Upper lobe of left lung (tissue), 6 donors: ENCODE data around the gene FCER2. TPM values are rescaled to one million over a fixed set of nuclear protein-coding genes. Genes with fewer than 3 reads are reported as not detected.
A peak's percentile ranks its signal among the peaks of the same experiment; 100 is the strongest.

Experiments used
- ATAC-seq, 2 donors: fragments of 200-7000 bp; cut with Tn5 transposase; one replicate each; pipeline ENCODE4 v1.9.1; 2022; ENCODE audit warnings: mild to moderate bottlenecking in 2 of 2, moderate library complexity in 2 of 2; ENCODE audit not compliant: low FRiP score in 2 of 2
- DNase-seq, 2 donors: peaks; one replicate each; pipeline ENCODE4 v3.0.0-alpha.2; 2019 to 2020
- H3K27ac ChIP-seq, 4 donors: fragments of 200-600 bp; sonication (generic); one replicate each; pipeline ENCODE4 v1.5.1; 2016 to 2019
- H3K27me3 ChIP-seq, 4 donors: fragments of 200-600 bp; sonication (generic); one replicate each; pipeline ENCODE4 v1.5.1; 2017 to 2019
- H3K36me3 ChIP-seq, 4 donors: fragments of 200-600 bp; sonication (generic); one replicate each; pipeline ENCODE4 v1.5.1; 2016 to 2019
- H3K4me1 ChIP-seq, 4 donors: fragments of 200-600 bp; sonication (generic); one replicate each; pipeline ENCODE4 v1.5.1; 2018 to 2019
- H3K4me3 ChIP-seq, 4 donors: fragments of 200-600 bp; sonication (generic); one replicate each; pipeline ENCODE4 v1.5.1; 2017 to 2019; ENCODE audit warnings: mild to moderate bottlenecking in 2 of 4, moderate library complexity in 1 of 4
- H3K9me3 ChIP-seq, 4 donors: fragments of 200-600 bp; sonication (generic); one replicate each; pipeline ENCODE4 v1.5.1; 2018 to 2019
- CTCF ChIP-seq, 6 experiments: fragments of 450-650 bp in 4 of 6; fragments of 200-600 bp in 2 of 6; sonication (generic) in 2 of 6; IDR thresholded peaks; one replicate each; pipeline ENCODE4 v1.5.1; 2016 to 2019; ENCODE audit warnings: antibody characterized with exemption in 6 of 6
- EP300 ChIP-seq, 4 donors: sonication (generic); formaldehyde crosslinking; IDR thresholded peaks; one replicate each; pipeline ENCODE4 v1.5.1; 2017; ENCODE audit warnings: antibody characterized with exemption in 4 of 4, control low read depth in 2 of 4
- POLR2A ChIP-seq, 4 donors: fragments of 450-650 bp; IDR thresholded peaks; one replicate each; pipeline ENCODE4 v1.5.1; 2016 to 2017; ENCODE audit warnings: antibody characterized with exemption in 4 of 4, mild to moderate bottlenecking in 2 of 4
- POLR2AphosphoS5 ChIP-seq, 2 donors: sonication (generic); formaldehyde crosslinking; IDR thresholded peaks; one replicate each; pipeline ENCODE4 v1.5.1; 2017; ENCODE audit warnings: antibody characterized with exemption in 2 of 2
- WGBS, 2 donors: methylation state at CpG; one replicate each; pipeline ENCODE4 v1.1.5; 2017 to 2018; 5-methylcytosine and 5-hydroxymethylcytosine counted together
- total RNA-seq, 6 donors: library from RNA; depleted of rRNA in 4 of 6; stranded (reverse); fragments of >200 nt in 4 of 6; gene quantifications; one replicate each; pipeline versions ENCODE4 v1.1.0 to v1.2.1, GENCODE V29; 2016 to 2021
- donor health status: DM: no; HTN: no; CAD: no; lungs with moderate emphysema.
- donor health status: DM: no; HTN: yes; CAD: no; lungs with severe emphysema.

Gene FCER2
- total RNA-seq, 6 donors from 2014 or later = 0.83 to 2.9 TPM; not detected in 4

- ATAC-seq (no peak), DNase-seq (no peak)
- 40 to 64% methylated on average over 2 of the region's 2 CpGs for WGBS, 2 donors
- Histone ChIP-seq H3K36me3 (peaks cover 0 to 15% (median 5%) of the 10 kb centered on the region in 4 donors), H3K4me1 (peaks cover 4 to 21% (median 11%) of the 10 kb centered on the region in 4 donors), H3K4me3 (no peak overlapping the region), H3K27ac (no peak overlapping the region), H3K27me3 (no peaks in the 10 kb centered on the region), H3K9me3 (no peaks in the 10 kb centered on the region)
- TF ChIP-seq POLR2AphosphoS5 (IDR thresholded peaks at IDR 0.05) (no peak), POLR2A (IDR thresholded peaks at IDR 0.05) (no peak), EP300 (IDR thresholded peaks at IDR 0.05) (no peak), CTCF (IDR thresholded peaks at IDR 0.05) (no peak)
These were observed 51.8 kb downstream of the FCER2 start for GRCh38 chr19:7650148-7650547.

GRCh38 chr19:7648265-7649014, 53.5 kb downstream of the FCER2 start:
- Histone ChIP-seq H3K36me3 (peaks cover 0 to 23% (median 10%) of the 10 kb centered on the region in 4 donors), H3K4me3 (no peak overlapping the region), H3K9me3 (no peaks in the 10 kb centered on the region), H3K27ac (no peak overlapping the region), H3K4me1 (peaks cover 4 to 22% (median 13%) of the 10 kb centered on the region in 4 donors), H3K27me3 (no peaks in the 10 kb centered on the region)
- TF ChIP-seq POLR2A (IDR thresholded peaks at IDR 0.05) (no peak), EP300 (IDR thresholded peaks at IDR 0.05) (no peak), POLR2AphosphoS5 (IDR thresholded peaks at IDR 0.05) (no peak), CTCF (IDR thresholded peaks at IDR 0.05) (no peak)
- DNase-seq (no peak), ATAC-seq (no peak)
- WGBS, 2 donors = 85 to 90% methylated on average over 15 of the region's 15 CpGs

- Histone ChIP-seq H3K9me3 (no peaks in the 10 kb centered on the region), H3K27me3 (no peaks in the 10 kb centered on the region), H3K27ac (no peak overlapping the region), H3K36me3 (peaks cover 0 to 31% (median 17%) of the 10 kb centered on the region in 4 donors), H3K4me1 (peaks cover 0 to 16% (median 6%) of the 10 kb centered on the region in 4 donors), H3K4me3 (no peak overlapping the region)
- WGBS, 2 donors = 95% methylated on average over 23 of the region's 26 CpGs; no CpG with 5 or more reads in 1 of the 2 donors
- no peak for ATAC-seq
- TF ChIP-seq POLR2AphosphoS5 (IDR thresholded peaks at IDR 0.05) = no peak
- TF ChIP-seq CTCF (IDR thresholded peaks at IDR 0.05) = no peak
- TF ChIP-seq EP300 (IDR thresholded peaks at IDR 0.05) = no peak
- TF ChIP-seq POLR2A (IDR thresholded peaks at IDR 0.05) = no peak
- DNase-seq = peak in 1 of 2 donors; percentile 84
These were observed 54.8 kb downstream of the FCER2 start for GRCh38 chr19:7647156-7647555.

GRCh38 chr19:7646426-7646700, 55.6 kb downstream of the FCER2 start:
- TF ChIP-seq POLR2A (IDR thresholded peaks at IDR 0.05) (no peak), POLR2AphosphoS5 (IDR thresholded peaks at IDR 0.05) (no peak), CTCF (IDR thresholded peaks at IDR 0.05) (no peak), EP300 (IDR thresholded peaks at IDR 0.05) (no peak)
- ATAC-seq (no peak), DNase-seq (no peak)
- Histone ChIP-seq H3K4me1 (peaks cover 0 to 9% (median 3%) of the 10 kb centered on the region in 4 donors), H3K36me3 (peaks cover 0 to 34% (median 19%) of the 10 kb centered on the region in 4 donors), H3K9me3 (no peaks in the 10 kb centered on the region), H3K27ac (peak overlapping the region in 2 of 4 donors; percentile 40 to 63), H3K4me3 (peak overlapping the region in 1 of 4 donors; percentile 7), H3K27me3 (no peaks in the 10 kb centered on the region)
- 67 to 89% methylated on average over 2 to 8 of the region's 8 CpGs for WGBS, 2 donors
